ENCODE measurements around the gene ALLC.

ALLC gene

DNA sequence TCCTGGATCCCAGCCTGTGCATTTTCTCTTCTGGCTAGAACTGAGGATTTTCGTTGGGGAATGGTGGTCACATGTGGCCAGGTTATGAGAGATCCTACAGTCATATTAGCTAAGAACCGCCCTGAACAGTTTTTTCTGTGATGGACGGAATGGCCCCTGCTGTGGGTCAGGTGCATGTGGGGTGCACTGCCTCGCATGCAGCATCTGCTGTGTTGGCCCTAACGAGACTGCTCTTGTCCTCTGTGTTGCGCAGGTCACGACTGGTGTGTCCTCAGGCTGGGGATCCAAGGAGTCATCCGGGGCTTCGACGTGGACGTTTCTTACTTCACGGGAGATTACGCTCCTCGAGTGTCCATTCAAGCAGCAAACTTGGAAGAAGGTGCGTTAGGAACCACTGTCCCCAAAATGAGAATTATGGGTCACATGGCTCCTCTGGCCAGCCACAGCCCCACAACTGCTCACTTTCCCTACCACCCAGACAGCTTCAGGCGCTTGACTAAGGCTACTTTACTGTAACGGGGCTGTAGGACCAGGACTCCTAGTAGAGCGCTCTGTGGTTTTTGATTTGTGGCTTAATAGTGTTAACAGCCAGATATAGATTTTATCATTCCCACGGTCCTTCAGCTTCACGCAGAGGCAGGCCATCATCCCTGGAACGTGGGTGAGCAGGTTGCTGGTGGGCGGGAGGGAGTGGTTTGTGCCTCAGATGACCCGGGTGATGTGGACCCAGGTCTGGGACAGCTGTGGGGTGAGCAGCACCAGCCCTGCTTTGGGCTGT lies 21.8 kb downstream of the ALLC start:
- Histone ChIP-seq H3K9me3 (ENCODE audit: control insufficient read depth, low read length) (no peaks in the 10 kb centered on the region), H2BK12ac (ENCODE audit: low read length in 2 of 2) (no peak overlapping the region), H3K4me1 (ENCODE audit: control insufficient read depth, insufficient read depth, low read depth, low read length) (no peaks in the 10 kb centered on the region), H2AK5ac (ENCODE audit: low read length, severe bottlenecking) (no peak overlapping the region), H3K36me3 (ENCODE audit: control insufficient read depth in 1 of 2, insufficient read depth in 2 of 2, low read depth in 1 of 2, low read length in 2 of 2) (no peaks in the 10 kb centered on the region), H2BK5ac (ENCODE audit: low read depth, low read length, poor library complexity, severe bottlenecking) (no peak overlapping the region), H3K27ac (ENCODE audit: low read length, poor library complexity, severe bottlenecking) (no peak overlapping the region), H2AFZ (ENCODE audit: low read depth, low read length) (no peak overlapping the region), H3K4me3 (ENCODE audit: insufficient read depth in 1 of 2, low read depth in 1 of 2, low read length in 2 of 2) (no peak overlapping the region), H4K91ac (ENCODE audit: low read length) (no peak overlapping the region), H3K4ac (ENCODE audit: low read depth in 1 of 2, low read length in 2 of 2) (no peak overlapping the region), H3K23ac (ENCODE audit: low read length in 2 of 2) (no peak overlapping the region), H2BK15ac (ENCODE audit: low read depth, poor library complexity, severe bottlenecking) (no peak overlapping the region), H3K9ac (ENCODE audit: low read length) (no peak overlapping the region), H3K14ac (ENCODE audit: low read length in 2 of 2) (no peak overlapping the region), H3K27me3 (ENCODE audit: control insufficient read depth in 1 of 2, insufficient read depth in 1 of 2, low read length in 2 of 2) (peaks cover 0 to 19% of the 10 kb centered on the region in 2 experiments), H4K8ac (ENCODE audit: low read length) (no peak overlapping the region), H2BK120ac (ENCODE audit: low read depth, low read length) (no peak overlapping the region), H3K18ac (ENCODE audit: low read depth in 1 of 2, low read length in 2 of 2) (no peak overlapping the region), H3K79me1 (replicated peaks; ENCODE audit: low read length, poor library complexity, severe bottlenecking) (no peaks in the 10 kb centered on the region), H3K4me2 (ENCODE audit: low read length, poor library complexity, severe bottlenecking) (no peak overlapping the region)
- DNase-seq = no peak
- 88% methylated on average over 23 of the region's 23 CpGs for WGBS

DNA sequence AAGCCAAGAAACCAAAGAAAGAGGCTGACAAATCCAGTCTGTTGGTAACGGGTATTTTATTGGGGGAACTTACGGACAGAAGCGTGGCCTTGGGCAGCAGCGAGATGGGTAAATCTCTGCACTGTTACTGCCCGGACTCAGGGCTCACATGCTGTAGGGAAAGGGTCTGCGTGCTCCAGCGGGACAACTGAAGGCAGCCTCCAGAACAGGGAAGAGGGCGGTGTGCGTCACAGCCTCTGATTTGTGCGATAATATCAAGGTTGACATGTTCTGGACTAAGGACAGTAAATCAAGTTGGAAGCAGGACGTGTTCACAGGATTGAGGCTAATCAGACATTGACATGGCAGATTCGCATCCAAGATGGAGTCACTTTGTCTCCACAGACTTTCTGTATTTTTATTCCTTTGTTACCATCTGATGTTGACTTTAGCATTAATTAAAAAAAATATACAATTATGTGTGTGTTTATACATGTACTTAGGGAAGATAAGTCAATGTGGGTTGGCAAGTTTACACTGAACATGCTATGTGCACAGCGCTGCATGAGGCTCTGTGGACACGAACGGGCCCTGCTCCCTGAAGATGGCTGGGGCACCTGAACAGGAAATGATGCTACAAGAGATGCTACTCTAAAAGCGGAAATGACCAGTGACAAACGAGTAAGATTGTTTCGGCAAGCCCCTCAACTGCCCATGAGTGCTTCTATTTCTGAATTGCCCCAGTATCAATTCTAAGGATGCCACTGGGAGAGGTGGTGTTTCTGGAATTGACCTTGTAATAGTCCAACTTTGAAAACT lies 22.7 kb downstream of the ALLC start:
- no peak overlapping the region for H2BK12ac ChIP-seq (ENCODE audit: low read length in 2 of 2)
- no peak overlapping the region for H3K27ac ChIP-seq (ENCODE audit: low read length, poor library complexity, severe bottlenecking)
- H2BK15ac ChIP-seq (ENCODE audit: low read depth, poor library complexity, severe bottlenecking) = no peak overlapping the region
- H3K4ac ChIP-seq (ENCODE audit: low read depth in 1 of 2, low read length in 2 of 2) = no peak overlapping the region
- H4K91ac ChIP-seq (ENCODE audit: low read length) = no peak overlapping the region
- H3K9ac ChIP-seq (ENCODE audit: low read length) = no peak overlapping the region
- H3K23ac ChIP-seq (ENCODE audit: low read length in 2 of 2) = no peak overlapping the region
- no peak overlapping the region for H3K14ac ChIP-seq (ENCODE audit: low read length in 2 of 2)
- no peak overlapping the region for H3K4me3 ChIP-seq (ENCODE audit: insufficient read depth in 1 of 2, low read depth in 1 of 2, low read length in 2 of 2)
- H4K8ac ChIP-seq (ENCODE audit: low read length) = no peak overlapping the region
- no peaks in the 10 kb centered on the region for H3K9me3 ChIP-seq (ENCODE audit: control insufficient read depth, low read length)
- 91% methylated on average over 18 of the region's 18 CpGs for WGBS
- H2BK5ac ChIP-seq (ENCODE audit: low read depth, low read length, poor library complexity, severe bottlenecking) = no peak overlapping the region
- H2BK120ac ChIP-seq (ENCODE audit: low read depth, low read length) = no peak overlapping the region
- H3K4me2 ChIP-seq (ENCODE audit: low read length, poor library complexity, severe bottlenecking) = no peak overlapping the region
- DNase-seq = no peak
- H3K79me1 ChIP-seq (replicated peaks; ENCODE audit: low read length, poor library complexity, severe bottlenecking) = no peaks in the 10 kb centered on the region
- H3K36me3 ChIP-seq (ENCODE audit: control insufficient read depth in 1 of 2, insufficient read depth in 2 of 2, low read depth in 1 of 2, low read length in 2 of 2) = no peaks in the 10 kb centered on the region
- peaks cover 0 to 18% of the 10 kb centered on the region in 2 experiments for H3K27me3 ChIP-seq (ENCODE audit: control insufficient read depth in 1 of 2, insufficient read depth in 1 of 2, low read length in 2 of 2)
- no peak overlapping the region for H2AK5ac ChIP-seq (ENCODE audit: low read length, severe bottlenecking)
- H3K4me1 ChIP-seq (ENCODE audit: control insufficient read depth, insufficient read depth, low read depth, low read length) = no peaks in the 10 kb centered on the region
- H3K18ac ChIP-seq (ENCODE audit: low read depth in 1 of 2, low read length in 2 of 2) = no peak overlapping the region
- no peak overlapping the region for H2AFZ ChIP-seq (ENCODE audit: low read depth, low read length)

DNA sequence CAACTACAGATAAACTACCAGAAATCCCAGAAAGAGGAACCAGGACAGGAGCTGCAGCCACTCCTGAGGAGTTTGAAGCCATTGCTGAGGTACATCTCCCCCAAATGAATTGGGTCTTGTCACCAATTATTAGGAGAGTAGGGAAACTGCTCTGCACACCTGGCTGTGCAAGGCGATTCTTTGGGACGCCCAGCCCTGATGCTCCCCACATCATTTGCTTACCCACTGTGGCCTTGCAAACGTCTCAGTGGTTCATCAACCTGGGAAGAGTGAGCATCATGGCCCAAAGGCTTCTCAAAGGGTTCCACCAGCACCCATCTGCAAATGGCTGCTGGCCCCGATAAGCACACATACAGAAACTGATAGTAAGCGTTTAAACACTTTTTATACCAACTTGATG lies 23.6 kb downstream of the ALLC start:
- Histone ChIP-seq H3K4me3 (ENCODE audit: insufficient read depth in 1 of 2, low read depth in 1 of 2, low read length in 2 of 2) (no peak overlapping the region), H2BK120ac (ENCODE audit: low read depth, low read length) (no peak overlapping the region), H3K27ac (ENCODE audit: low read length, poor library complexity, severe bottlenecking) (no peak overlapping the region), H3K4me2 (ENCODE audit: low read length, poor library complexity, severe bottlenecking) (no peak overlapping the region), H3K36me3 (ENCODE audit: control insufficient read depth in 1 of 2, insufficient read depth in 2 of 2, low read depth in 1 of 2, low read length in 2 of 2) (no peaks in the 10 kb centered on the region), H2AK5ac (ENCODE audit: low read length, severe bottlenecking) (no peak overlapping the region), H3K4ac (ENCODE audit: low read depth in 1 of 2, low read length in 2 of 2) (no peak overlapping the region), H3K23ac (ENCODE audit: low read length in 2 of 2) (no peak overlapping the region), H3K18ac (ENCODE audit: low read depth in 1 of 2, low read length in 2 of 2) (no peak overlapping the region), H3K4me1 (ENCODE audit: control insufficient read depth, insufficient read depth, low read depth, low read length) (no peaks in the 10 kb centered on the region), H2AFZ (ENCODE audit: low read depth, low read length) (no peak overlapping the region), H3K9me3 (ENCODE audit: control insufficient read depth, low read length) (no peaks in the 10 kb centered on the region), H2BK5ac (ENCODE audit: low read depth, low read length, poor library complexity, severe bottlenecking) (no peak overlapping the region), H3K9ac (ENCODE audit: low read length) (no peak overlapping the region), H4K91ac (ENCODE audit: low read length) (no peak overlapping the region), H4K8ac (ENCODE audit: low read length) (no peak overlapping the region), H3K79me1 (replicated peaks; ENCODE audit: low read length, poor library complexity, severe bottlenecking) (no peaks in the 10 kb centered on the region), H2BK12ac (ENCODE audit: low read length in 2 of 2) (no peak overlapping the region), H2BK15ac (ENCODE audit: low read depth, poor library complexity, severe bottlenecking) (no peak overlapping the region), H3K14ac (ENCODE audit: low read length in 2 of 2) (no peak overlapping the region), H3K27me3 (ENCODE audit: control insufficient read depth in 1 of 2, insufficient read depth in 1 of 2, low read length in 2 of 2) (peaks cover 0 to 18% of the 10 kb centered on the region in 2 experiments)
- 84% methylated on average over 5 of the region's 5 CpGs for WGBS
- DNase-seq = no peak

DNA sequence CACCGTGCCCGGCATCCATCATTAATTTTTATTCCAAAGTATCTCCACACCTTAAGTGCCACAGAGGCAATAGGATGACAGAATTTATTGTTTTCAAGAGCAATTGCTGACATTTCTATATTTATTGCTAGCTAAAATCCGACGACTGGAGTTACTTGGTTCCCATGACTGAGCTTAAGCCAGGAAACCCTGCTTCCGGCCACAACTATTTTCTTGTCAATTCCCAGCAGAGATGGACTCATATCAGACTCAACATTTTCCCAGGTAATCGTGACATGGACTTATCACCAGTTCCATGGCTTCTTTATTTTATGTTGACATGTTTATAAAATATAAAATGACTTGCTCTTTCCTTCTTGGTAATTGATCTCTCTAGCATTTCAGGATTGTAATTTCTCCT lies 24.8 kb downstream of the ALLC start:
- no peak overlapping the region for H3K4me3 ChIP-seq (ENCODE audit: insufficient read depth in 1 of 2, low read depth in 1 of 2, low read length in 2 of 2)
- no peak overlapping the region for H2BK15ac ChIP-seq (ENCODE audit: low read depth, poor library complexity, severe bottlenecking)
- no peaks in the 10 kb centered on the region for H3K4me1 ChIP-seq (ENCODE audit: control insufficient read depth, insufficient read depth, low read depth, low read length)
- no peak overlapping the region for H3K14ac ChIP-seq (ENCODE audit: low read length in 2 of 2)
- DNase-seq = no peak
- H3K27ac ChIP-seq (ENCODE audit: low read length, poor library complexity, severe bottlenecking) = no peak overlapping the region
- 76% methylated on average over 3 of the region's 6 CpGs for WGBS
- no peak overlapping the region for H2BK120ac ChIP-seq (ENCODE audit: low read depth, low read length)
- H3K9me3 ChIP-seq (ENCODE audit: control insufficient read depth, low read length) = no peaks in the 10 kb centered on the region
- H4K8ac ChIP-seq (ENCODE audit: low read length) = no peak overlapping the region
- H3K9ac ChIP-seq (ENCODE audit: low read length) = no peak overlapping the region
- no peak overlapping the region for H3K4me2 ChIP-seq (ENCODE audit: low read length, poor library complexity, severe bottlenecking)
- no peak overlapping the region for H2BK5ac ChIP-seq (ENCODE audit: low read depth, low read length, poor library complexity, severe bottlenecking)
- no peak overlapping the region for H2BK12ac ChIP-seq (ENCODE audit: low read length in 2 of 2)
- H3K79me1 ChIP-seq (replicated peaks; ENCODE audit: low read length, poor library complexity, severe bottlenecking) = no peaks in the 10 kb centered on the region
- H2AFZ ChIP-seq (ENCODE audit: low read depth, low read length) = no peak overlapping the region
- no peaks in the 10 kb centered on the region for H3K36me3 ChIP-seq (ENCODE audit: control insufficient read depth in 1 of 2, insufficient read depth in 2 of 2, low read depth in 1 of 2, low read length in 2 of 2)
- H3K4ac ChIP-seq (ENCODE audit: low read depth in 1 of 2, low read length in 2 of 2) = no peak overlapping the region
- no peak overlapping the region for H4K91ac ChIP-seq (ENCODE audit: low read length)
- H3K18ac ChIP-seq (ENCODE audit: low read depth in 1 of 2, low read length in 2 of 2) = no peak overlapping the region
- no peak overlapping the region for H3K23ac ChIP-seq (ENCODE audit: low read length in 2 of 2)
- H2AK5ac ChIP-seq (ENCODE audit: low read length, severe bottlenecking) = no peak overlapping the region
- H3K27me3 ChIP-seq (ENCODE audit: control insufficient read depth in 1 of 2, insufficient read depth in 1 of 2, low read length in 2 of 2) = peaks cover 0 to 14% of the 10 kb centered on the region in 2 experiments
